Measurements from ENCODE around the gene TMEM86B.

DNA sequence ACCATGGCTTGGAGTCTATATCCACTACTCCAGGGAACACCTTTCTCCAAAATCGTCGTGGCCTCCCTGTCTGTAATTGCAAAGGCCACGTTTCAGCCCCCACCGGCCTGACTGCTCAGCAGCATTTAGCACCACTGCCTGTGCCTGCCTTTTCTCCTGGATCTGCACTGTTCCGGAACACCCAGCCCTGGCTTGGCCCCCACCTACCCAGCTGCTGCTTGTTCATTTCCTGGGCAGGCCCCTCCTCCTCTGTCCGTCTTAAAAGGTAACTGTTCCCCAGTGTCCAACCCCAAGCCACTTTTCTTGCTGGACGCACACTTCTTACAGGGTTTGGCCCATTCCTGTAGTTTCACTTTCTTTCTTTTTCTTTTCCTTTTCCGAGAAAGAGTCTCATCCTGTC, 39.9 kb downstream of the TMEM86B start:
- TF ChIP-seq POLR2A (IDR thresholded peaks at IDR 0.05) = no peak
- TF ChIP-seq, protein P1, sequence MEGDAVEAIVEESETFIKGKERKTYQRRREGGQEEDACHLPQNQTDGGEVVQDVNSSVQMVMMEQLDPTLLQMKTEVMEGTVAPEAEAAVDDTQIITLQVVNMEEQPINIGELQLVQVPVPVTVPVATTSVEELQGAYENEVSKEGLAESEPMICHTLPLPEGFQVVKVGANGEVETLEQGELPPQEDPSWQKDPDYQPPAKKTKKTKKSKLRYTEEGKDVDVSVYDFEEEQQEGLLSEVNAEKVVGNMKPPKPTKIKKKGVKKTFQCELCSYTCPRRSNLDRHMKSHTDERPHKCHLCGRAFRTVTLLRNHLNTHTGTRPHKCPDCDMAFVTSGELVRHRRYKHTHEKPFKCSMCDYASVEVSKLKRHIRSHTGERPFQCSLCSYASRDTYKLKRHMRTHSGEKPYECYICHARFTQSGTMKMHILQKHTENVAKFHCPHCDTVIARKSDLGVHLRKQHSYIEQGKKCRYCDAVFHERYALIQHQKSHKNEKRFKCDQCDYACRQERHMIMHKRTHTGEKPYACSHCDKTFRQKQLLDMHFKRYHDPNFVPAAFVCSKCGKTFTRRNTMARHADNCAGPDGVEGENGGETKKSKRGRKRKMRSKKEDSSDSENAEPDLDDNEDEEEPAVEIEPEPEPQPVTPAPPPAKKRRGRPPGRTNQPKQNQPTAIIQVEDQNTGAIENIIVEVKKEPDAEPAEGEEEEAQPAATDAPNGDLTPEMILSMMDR (IDR thresholded peaks at IDR 0.05) = no peak

Measured in right lobe of liver (tissue), 4 donors.